ENCODE data around the gene UBE2J2. TPM values are rescaled to one million over a fixed set of nuclear protein-coding genes. Genes with fewer than 3 reads are reported as not detected.
"Not testable (repeated sequence)": the region's sequence is repeated elsewhere in the genome, so short reads cannot be mapped to it uniquely, and the experiment has no call there.

Gene UBE2J2
- total RNA-seq, 4 donors from 2014 or later = 9.5 to 66.1 (median 49.8) TPM

DNA sequence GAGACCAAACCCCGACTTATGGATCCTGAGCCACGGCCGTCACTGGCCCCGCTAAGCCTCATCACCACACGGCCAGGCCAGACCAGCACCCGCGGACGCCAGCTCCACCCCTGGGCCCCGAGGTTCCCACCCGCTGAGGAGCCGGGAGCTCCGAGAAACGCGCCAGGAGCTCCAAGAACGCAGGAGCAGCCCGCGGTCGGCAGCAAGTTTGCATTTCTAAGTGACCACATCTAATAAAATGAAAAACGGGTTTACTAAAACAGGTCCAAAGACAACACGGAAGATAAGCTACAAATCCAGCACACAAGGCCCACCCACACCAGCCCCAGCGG lies 19.0 kb downstream of the UBE2J2 start:
- H3K27ac ChIP-seq = no peak overlapping the region
- TF ChIP-seq CTCF (IDR thresholded peaks at IDR 0.05) = no peak
- TF ChIP-seq POLR2A (IDR thresholded peaks at IDR 0.05) = no peak
- no peaks in the 10 kb centered on the region for H3K36me3 ChIP-seq
- no peak overlapping the region for H3K4me3 ChIP-seq
- no peak for DNase-seq
- H3K9me3 ChIP-seq = no peaks in the 10 kb centered on the region
- intact Hi-C loops (cut with DNase I; ENCODE audit: low total_unique reads) = no loop called here
- no peaks in the 10 kb centered on the region for H3K27me3 ChIP-seq
- no peaks in the 10 kb centered on the region for H3K4me1 ChIP-seq

- no peaks in the 10 kb centered on the region for H3K9me3 ChIP-seq
- no peak for DNase-seq
- TF ChIP-seq CTCF (IDR thresholded peaks at IDR 0.05) (no peak), POLR2A (IDR thresholded peaks at IDR 0.05) (no peak)
- no peaks in the 10 kb centered on the region for H3K4me1 ChIP-seq
- H3K36me3 ChIP-seq = no peaks in the 10 kb centered on the region
- no peak overlapping the region for H3K4me3 ChIP-seq
- H3K27ac ChIP-seq = no peak overlapping the region
- H3K27me3 ChIP-seq = no peaks in the 10 kb centered on the region
- intact Hi-C loops (cut with DNase I; ENCODE audit: low total_unique reads) = no loop called here
These were observed 19.5 kb downstream of the UBE2J2 start for GRCh38 chr1:1253972-1254666.

- Histone ChIP-seq H3K9me3 (no peaks in the 10 kb centered on the region), H3K27me3 (no peaks in the 10 kb centered on the region), H3K4me1 (no peaks in the 10 kb centered on the region), H3K4me3 (no peak overlapping the region), H3K36me3 (no peaks in the 10 kb centered on the region), H3K27ac (no peak overlapping the region)
- intact Hi-C loops (cut with DNase I; ENCODE audit: low total_unique reads) = no loop called here
- DNase-seq = no peak
- TF ChIP-seq CTCF (IDR thresholded peaks at IDR 0.05) (no peak), POLR2A (IDR thresholded peaks at IDR 0.05) (no peak)
These were observed 20.3 kb downstream of the UBE2J2 start for GRCh38 chr1:1253314-1253713.

- Histone ChIP-seq H3K27ac (no peak overlapping the region), H3K4me1 (peaks cover 0 to 9% of the 10 kb centered on the region in 2 donors), H3K4me3 (no peak overlapping the region), H3K27me3 (peaks cover 0 to 8% of the 10 kb centered on the region in 2 donors), H3K36me3 (no peaks in the 10 kb centered on the region), H3K9me3 (no peaks in the 10 kb centered on the region)
- TF ChIP-seq POLR2A (IDR thresholded peaks at IDR 0.05) (no peak), CTCF (IDR thresholded peaks at IDR 0.05) (no peak)
- no peak for DNase-seq
- intact Hi-C loops (cut with DNase I; ENCODE audit: low total_unique reads) = no loop called here
These were observed 22.8 kb downstream of the UBE2J2 start for GRCh38 chr1:1250786-1251284.

DNA sequence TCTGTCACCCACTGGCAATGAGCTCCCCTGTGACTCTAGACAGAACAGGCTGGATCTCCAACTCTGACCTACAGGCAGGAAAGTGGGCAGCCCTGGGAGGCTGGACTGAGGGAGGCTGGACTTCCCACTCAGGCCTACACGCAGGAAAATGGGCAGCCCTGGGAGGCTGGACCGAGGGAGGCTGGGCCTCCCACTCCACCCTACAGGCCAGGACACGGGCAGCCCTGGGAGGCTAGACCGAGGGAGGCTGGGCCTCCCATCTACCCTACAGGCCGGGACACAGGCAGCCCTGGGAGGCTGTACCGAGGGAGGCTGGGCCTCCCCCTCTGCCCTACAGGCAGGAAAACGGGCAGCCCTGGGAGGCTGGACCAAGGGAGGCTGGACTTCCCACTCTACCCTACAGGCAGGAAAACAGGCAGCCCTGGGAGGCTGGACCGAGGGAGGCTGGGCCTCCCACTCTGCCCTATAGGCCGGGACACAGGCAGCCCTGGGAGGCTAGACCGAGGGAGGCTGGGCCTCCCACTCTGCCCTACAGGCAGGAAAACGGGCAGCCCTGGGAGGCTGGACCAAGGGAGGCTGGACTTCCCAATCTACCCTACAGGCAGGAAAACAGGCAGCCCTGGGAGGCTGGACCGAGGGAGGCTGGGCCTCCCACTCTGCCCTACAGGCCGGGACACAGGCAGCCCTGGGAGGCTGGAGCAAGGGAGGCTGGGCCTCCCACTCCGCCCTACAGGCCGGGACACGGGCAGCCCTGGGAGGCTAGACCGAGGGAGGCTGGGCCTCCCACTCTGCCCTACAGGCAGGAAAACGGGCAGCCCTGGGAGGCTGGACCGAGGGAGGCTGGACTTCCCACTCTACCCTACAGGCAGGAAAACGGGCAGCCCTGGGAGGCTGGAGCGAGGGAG lies 25.4 kb downstream of the UBE2J2 start:
- H3K27me3 ChIP-seq; intact Hi-C loops (cut with DNase I; ENCODE audit: low total_unique reads); H3K36me3 ChIP-seq; H3K4me1 ChIP-seq; H3K27ac ChIP-seq; H3K9me3 ChIP-seq; DNase-seq; H3K4me3 ChIP-seq: not testable (repeated sequence)
